ENCODE results near the gene COL28A1.

GRCh38 chr7:7454000-7454399 is 81.7 kb downstream of the COL28A1 start:
- TF ChIP-seq CTCF (IDR thresholded peaks at IDR 0.05; ENCODE audit: borderline replicate concordance, extremely low read depth, low read length, poor library complexity, severe bottlenecking) (no peak), EZH2 (IDR thresholded peaks at IDR 0.05; ENCODE audit: borderline replicate concordance, low read depth, low read length, severe bottlenecking) (no peak)
